HG02610 (cell line): ENCODE data around the gene RYR3.
"Not testable (repeated sequence)": the region's sequence is repeated elsewhere in the genome, so short reads cannot be mapped to it uniquely, and the experiment has no call there.

Experiments used
- ATAC-seq: cut with Tn5 transposase; IDR thresholded peaks from one replicate; pipeline ENCODE4 v1.9.1; 2021; ENCODE audit warnings: mild to moderate bottlenecking, moderate library complexity; ENCODE audit not compliant: unreplicated experiment

Gene RYR3

GRCh38 chr15:33810073-33810595 is 499.4 kb downstream of the RYR3 start:
- no peak for ATAC-seq

- ATAC-seq: no peak
Measured at GRCh38 chr15:33810806-33811205, 500.0 kb downstream of the RYR3 start.

- ATAC-seq: no peak
Measured at GRCh38 chr15:33813891-33814290, 503.1 kb downstream of the RYR3 start.

GRCh38 chr15:33819499-33819898 is 508.7 kb downstream of the RYR3 start:
- not testable (repeated sequence) for ATAC-seq

- no peak for ATAC-seq
Measured at GRCh38 chr15:33822479-33822878, 511.7 kb downstream of the RYR3 start.

- ATAC-seq: no peak
Measured at GRCh38 chr15:33823119-33823518, 512.4 kb downstream of the RYR3 start.

GRCh38 chr15:33825453-33825852 is 514.7 kb downstream of the RYR3 start:
- ATAC-seq: no peak

GRCh38 chr15:33826201-33826600 is 515.4 kb downstream of the RYR3 start:
- no peak for ATAC-seq

GRCh38 chr15:33830351-33830750 is 519.6 kb downstream of the RYR3 start:
- no peak for ATAC-seq

GRCh38 chr15:33831646-33832045 is 520.9 kb downstream of the RYR3 start:
- ATAC-seq: no peak

GRCh38 chr15:33834892-33835743 is 524.4 kb downstream of the RYR3 start:
- no peak for ATAC-seq

GRCh38 chr15:33837294-33837693 is 526.5 kb downstream of the RYR3 start:
- ATAC-seq: no peak

- no peak for ATAC-seq
Measured at GRCh38 chr15:33839540-33839939, 528.8 kb downstream of the RYR3 start.

- no peak for ATAC-seq
Measured at GRCh38 chr15:33840615-33841014, 529.8 kb downstream of the RYR3 start.

- ATAC-seq: no peak
Measured at GRCh38 chr15:33844186-33844585, 533.4 kb downstream of the RYR3 start.

- ATAC-seq: no peak
Measured at GRCh38 chr15:33844597-33844996, 533.8 kb downstream of the RYR3 start.

GRCh38 chr15:33846142-33846541 is 535.4 kb downstream of the RYR3 start:
- ATAC-seq: no peak

GRCh38 chr15:33846862-33847261 is 536.1 kb downstream of the RYR3 start:
- no peak for ATAC-seq

GRCh38 chr15:33848011-33848410 is 537.2 kb downstream of the RYR3 start:
- no peak for ATAC-seq

- no peak for ATAC-seq
Measured at GRCh38 chr15:33851079-33851478, 540.3 kb downstream of the RYR3 start.

- no peak for ATAC-seq
Measured at GRCh38 chr15:33852094-33852493, 541.3 kb downstream of the RYR3 start.

GRCh38 chr15:33852570-33852969 is 541.8 kb downstream of the RYR3 start:
- no peak for ATAC-seq

GRCh38 chr15:33857726-33858125 is 547.0 kb downstream of the RYR3 start:
- no peak for ATAC-seq
